Upper lobe of left lung (tissue), 6 donors: ENCODE measurements around the gene HOMER2. TPM values are rescaled to one million over a fixed set of nuclear protein-coding genes. Genes with fewer than 3 reads are reported as not detected.

ENCODE experiments used
- ATAC-seq, 2 donors: fragments of 200-7000 bp; cut with Tn5 transposase; one replicate each; pipeline ENCODE4 v1.9.1; 2022; ENCODE audit warnings: mild to moderate bottlenecking in 2 of 2, moderate library complexity in 2 of 2; ENCODE audit not compliant: low FRiP score in 2 of 2
- DNase-seq, 2 donors: peaks; one replicate each; pipeline ENCODE4 v3.0.0-alpha.2; 2019 to 2020
- H3K27ac ChIP-seq, 4 donors: fragments of 200-600 bp; sonication (generic); one replicate each; pipeline ENCODE4 v1.5.1; 2016 to 2019
- H3K27me3 ChIP-seq, 4 donors: fragments of 200-600 bp; sonication (generic); one replicate each; pipeline ENCODE4 v1.5.1; 2017 to 2019
- H3K36me3 ChIP-seq, 4 donors: fragments of 200-600 bp; sonication (generic); one replicate each; pipeline ENCODE4 v1.5.1; 2016 to 2019
- H3K4me1 ChIP-seq, 4 donors: fragments of 200-600 bp; sonication (generic); one replicate each; pipeline ENCODE4 v1.5.1; 2018 to 2019
- H3K4me3 ChIP-seq, 4 donors: fragments of 200-600 bp; sonication (generic); one replicate each; pipeline ENCODE4 v1.5.1; 2017 to 2019; ENCODE audit warnings: mild to moderate bottlenecking in 2 of 4, moderate library complexity in 1 of 4
- H3K9me3 ChIP-seq, 4 donors: fragments of 200-600 bp; sonication (generic); one replicate each; pipeline ENCODE4 v1.5.1; 2018 to 2019
- CTCF ChIP-seq, 6 experiments: fragments of 450-650 bp in 4 of 6; fragments of 200-600 bp in 2 of 6; sonication (generic) in 2 of 6; IDR thresholded peaks; one replicate each; pipeline ENCODE4 v1.5.1; 2016 to 2019; ENCODE audit warnings: antibody characterized with exemption in 6 of 6
- EP300 ChIP-seq, 4 donors: sonication (generic); formaldehyde crosslinking; IDR thresholded peaks; one replicate each; pipeline ENCODE4 v1.5.1; 2017; ENCODE audit warnings: antibody characterized with exemption in 4 of 4, control low read depth in 2 of 4
- POLR2A ChIP-seq, 4 donors: fragments of 450-650 bp; IDR thresholded peaks; one replicate each; pipeline ENCODE4 v1.5.1; 2016 to 2017; ENCODE audit warnings: antibody characterized with exemption in 4 of 4, mild to moderate bottlenecking in 2 of 4
- POLR2AphosphoS5 ChIP-seq, 2 donors: sonication (generic); formaldehyde crosslinking; IDR thresholded peaks; one replicate each; pipeline ENCODE4 v1.5.1; 2017; ENCODE audit warnings: antibody characterized with exemption in 2 of 2
- WGBS, 2 donors: methylation state at CpG; one replicate each; pipeline ENCODE4 v1.1.5; 2017 to 2018; 5-methylcytosine and 5-hydroxymethylcytosine counted together
- total RNA-seq, 6 donors: library from RNA; depleted of rRNA in 4 of 6; stranded (reverse); fragments of >200 nt in 4 of 6; gene quantifications; one replicate each; pipeline versions ENCODE4 v1.1.0 to v1.2.1, GENCODE V29; 2016 to 2021
- donor health status: DM: no; HTN: no; CAD: no; lungs with moderate emphysema.
- donor health status: DM: no; HTN: yes; CAD: no; lungs with severe emphysema.

The HOMER2 gene
- total RNA-seq, 6 donors from 2014 or later, result 11.3 to 76.5 (median 26.5) TPM

- Histone ChIP-seq H3K36me3 (no peaks in the 10 kb centered on the region), H3K27ac (no peak overlapping the region), H3K4me3 (no peak overlapping the region), H3K9me3 (peaks cover 0 to 4% (median under 1%) of the 10 kb centered on the region in 4 donors), H3K27me3 (no peaks in the 10 kb centered on the region), H3K4me1 (no peaks in the 10 kb centered on the region)
- no peak for DNase-seq
- 75 to 81% methylated on average over 2 of the region's 2 CpGs for WGBS, 2 donors
- no peak for TF ChIP-seq POLR2AphosphoS5 (IDR thresholded peaks at IDR 0.05)
- no peak for TF ChIP-seq EP300 (IDR thresholded peaks at IDR 0.05)
- no peak for TF ChIP-seq POLR2A (IDR thresholded peaks at IDR 0.05)
- no peak for ATAC-seq
These were observed 38.1 kb downstream of the HOMER2 start for GRCh38 chr15:82914396-82914795.

- 87 to 88% methylated on average over 4 of the region's 4 CpGs for WGBS, 2 donors
These were observed 41.1 kb downstream of the HOMER2 start for GRCh38 chr15:82911458-82911857.

GRCh38 chr15:82910721-82911120 is 41.8 kb downstream of the HOMER2 start:
- no peak overlapping the region for H3K4me3 ChIP-seq
- DNase-seq (no peak), ATAC-seq (no peak)
- H3K4me1 ChIP-seq, result no peaks in the 10 kb centered on the region
- H3K27me3 ChIP-seq, result no peaks in the 10 kb centered on the region
- TF ChIP-seq CTCF (IDR thresholded peaks at IDR 0.05), result no peak
- TF ChIP-seq POLR2A (IDR thresholded peaks at IDR 0.05), result no peak
- TF ChIP-seq POLR2AphosphoS5 (IDR thresholded peaks at IDR 0.05), result no peak
- TF ChIP-seq EP300 (IDR thresholded peaks at IDR 0.05), result no peak
- H3K36me3 ChIP-seq, result no peaks in the 10 kb centered on the region
- no peak overlapping the region for H3K27ac ChIP-seq
- 50 to 57% methylated on average over 4 of the region's 4 CpGs for WGBS, 2 donors
- peaks cover 0 to 13% (median 5%) of the 10 kb centered on the region in 4 donors for H3K9me3 ChIP-seq

More at GRCh38 chr15:82911458-82911857, 41.1 kb downstream of the HOMER2 start:
- no peaks in the 10 kb centered on the region for H3K4me1 ChIP-seq
- H3K27ac ChIP-seq, result no peak overlapping the region
- no peaks in the 10 kb centered on the region for H3K36me3 ChIP-seq
- ATAC-seq (no peak), DNase-seq (no peak)
- TF ChIP-seq CTCF (IDR thresholded peaks at IDR 0.05), result no peak
- no peak for TF ChIP-seq EP300 (IDR thresholded peaks at IDR 0.05)
- TF ChIP-seq POLR2A (IDR thresholded peaks at IDR 0.05), result no peak
- TF ChIP-seq POLR2AphosphoS5 (IDR thresholded peaks at IDR 0.05), result no peak
- H3K9me3 ChIP-seq, result peaks cover 0 to 13% (median 5%) of the 10 kb centered on the region in 4 donors
- H3K4me3 ChIP-seq, result no peak overlapping the region
- no peaks in the 10 kb centered on the region for H3K27me3 ChIP-seq

GRCh38 chr15:82909080-82909815 is 43.3 kb downstream of the HOMER2 start:
- no peak for ATAC-seq
- Histone ChIP-seq H3K36me3 (no peaks in the 10 kb centered on the region), H3K9me3 (peaks cover 0 to 13% (median 5%) of the 10 kb centered on the region in 4 donors), H3K4me1 (no peaks in the 10 kb centered on the region), H3K27ac (no peak overlapping the region), H3K27me3 (no peaks in the 10 kb centered on the region), H3K4me3 (no peak overlapping the region)
- no peak for DNase-seq
- TF ChIP-seq POLR2A (IDR thresholded peaks at IDR 0.05) (no peak), EP300 (IDR thresholded peaks at IDR 0.05) (no peak), POLR2AphosphoS5 (IDR thresholded peaks at IDR 0.05) (no peak), CTCF (IDR thresholded peaks at IDR 0.05) (no peak)
- 96% methylated on average over 6 of the region's 6 CpGs for WGBS, 2 donors

GRCh38 chr15:82907350-82907749 is 45.2 kb downstream of the HOMER2 start:
- no peaks in the 10 kb centered on the region for H3K4me1 ChIP-seq
- TF ChIP-seq EP300 (IDR thresholded peaks at IDR 0.05) (no peak), POLR2A (IDR thresholded peaks at IDR 0.05) (no peak), POLR2AphosphoS5 (IDR thresholded peaks at IDR 0.05) (no peak), CTCF (IDR thresholded peaks at IDR 0.05) (no peak)
- H3K27ac ChIP-seq, result no peak overlapping the region
- peaks cover 0 to 13% (median 5%) of the 10 kb centered on the region in 4 donors for H3K9me3 ChIP-seq
- no peaks in the 10 kb centered on the region for H3K27me3 ChIP-seq
- ATAC-seq (no peak), DNase-seq (no peak)
- H3K4me3 ChIP-seq, result no peak overlapping the region
- 96 to 97% methylated on average over 1 of the region's 1 CpG for whole genome bisulfite sequencing, 2 donors
- H3K36me3 ChIP-seq, result no peaks in the 10 kb centered on the region
